Measurements from ENCODE around the gene C15orf40.

The C15orf40 gene

GRCh38 chr15:82995938-82996337 lies 15.5 kb downstream of the C15orf40 start:
- Histone ChIP-seq H3K27me3 (ENCODE audit: control insufficient read depth, insufficient read depth, low read length, poor library complexity, severe bottlenecking) (no peaks in the 10 kb centered on the region), H3K9me3 (ENCODE audit: control insufficient read depth, low read length) (no peaks in the 10 kb centered on the region), H3K36me3 (ENCODE audit: control insufficient read depth, insufficient read depth, low read length) (no peaks in the 10 kb centered on the region), H3K4me1 (ENCODE audit: control insufficient read depth, insufficient read depth, low read length) (no peaks in the 10 kb centered on the region), H3K27ac (ENCODE audit: insufficient read depth, low read depth, low read length, poor library complexity, severe bottlenecking) (no peak overlapping the region), H3K4me3 (ENCODE audit: insufficient read depth, low read depth, low read length) (no peak overlapping the region)
- 80 to 88% methylated on average over 3 of the region's 3 CpGs for WGBS, 2 experiments

- 90 to 92% methylated on average over 2 of the region's 2 CpGs for WGBS, 2 experiments
- Histone ChIP-seq H3K36me3 (ENCODE audit: control insufficient read depth, insufficient read depth, low read length) (no peaks in the 10 kb centered on the region), H3K4me1 (ENCODE audit: control insufficient read depth, insufficient read depth, low read length) (no peaks in the 10 kb centered on the region), H3K9me3 (ENCODE audit: control insufficient read depth, low read length) (no peaks in the 10 kb centered on the region), H3K4me3 (ENCODE audit: insufficient read depth, low read depth, low read length) (no peak overlapping the region), H3K27me3 (ENCODE audit: control insufficient read depth, insufficient read depth, low read length, poor library complexity, severe bottlenecking) (no peaks in the 10 kb centered on the region), H3K27ac (ENCODE audit: insufficient read depth, low read depth, low read length, poor library complexity, severe bottlenecking) (no peak overlapping the region)
These were observed 16.4 kb downstream of the C15orf40 start for GRCh38 chr15:82995076-82995475.

GRCh38 chr15:82993144-82993543 lies 18.3 kb downstream of the C15orf40 start:
- Histone ChIP-seq H3K27ac (ENCODE audit: insufficient read depth, low read depth, low read length, poor library complexity, severe bottlenecking) (no peak overlapping the region), H3K36me3 (ENCODE audit: control insufficient read depth, insufficient read depth, low read length) (peaks cover 9% of the 10 kb centered on the region), H3K4me3 (ENCODE audit: insufficient read depth, low read depth, low read length) (no peak overlapping the region), H3K27me3 (ENCODE audit: control insufficient read depth, insufficient read depth, low read length, poor library complexity, severe bottlenecking) (no peaks in the 10 kb centered on the region), H3K4me1 (ENCODE audit: control insufficient read depth, insufficient read depth, low read length) (no peaks in the 10 kb centered on the region), H3K9me3 (ENCODE audit: control insufficient read depth, low read length) (no peaks in the 10 kb centered on the region)
- WGBS, 2 experiments: 87 to 93% methylated on average over 4 of the region's 4 CpGs

GRCh38 chr15:82992436-82992998 lies 18.9 kb downstream of the C15orf40 start:
- Histone ChIP-seq H3K4me3 (ENCODE audit: insufficient read depth, low read depth, low read length) (no peak overlapping the region), H3K4me1 (ENCODE audit: control insufficient read depth, insufficient read depth, low read length) (no peaks in the 10 kb centered on the region), H3K9me3 (ENCODE audit: control insufficient read depth, low read length) (no peaks in the 10 kb centered on the region), H3K27ac (ENCODE audit: insufficient read depth, low read depth, low read length, poor library complexity, severe bottlenecking) (no peak overlapping the region), H3K27me3 (ENCODE audit: control insufficient read depth, insufficient read depth, low read length, poor library complexity, severe bottlenecking) (no peaks in the 10 kb centered on the region), H3K36me3 (ENCODE audit: control insufficient read depth, insufficient read depth, low read length) (peaks cover 9% of the 10 kb centered on the region)
- whole genome bisulfite sequencing, 2 experiments: 86 to 92% methylated on average over 3 of the region's 3 CpGs

- Histone ChIP-seq H3K27ac (ENCODE audit: insufficient read depth, low read depth, low read length, poor library complexity, severe bottlenecking) (peak overlapping the region; percentile 33), H3K4me3 (ENCODE audit: insufficient read depth, low read depth, low read length) (peak overlapping the region; percentile 97), H3K4me1 (ENCODE audit: control insufficient read depth, insufficient read depth, low read length) (peaks cover 4% of the 10 kb centered on the region), H3K36me3 (ENCODE audit: control insufficient read depth, insufficient read depth, low read length) (peaks cover 9% of the 10 kb centered on the region), H3K27me3 (ENCODE audit: control insufficient read depth, insufficient read depth, low read length, poor library complexity, severe bottlenecking) (no peaks in the 10 kb centered on the region), H3K9me3 (ENCODE audit: control insufficient read depth, low read length) (peaks cover 2% of the 10 kb centered on the region)
- WGBS, 2 experiments: 1 to 3% methylated on average over 11 to 12 of the region's 12 CpGs
These were observed 25.0 kb downstream of the C15orf40 start for GRCh38 chr15:82986442-82986780.

- WGBS, 2 experiments: 6 to 7% methylated on average over 45 of the region's 45 CpGs
- H3K27me3 ChIP-seq (ENCODE audit: control insufficient read depth, insufficient read depth, low read length, poor library complexity, severe bottlenecking): no peaks in the 10 kb centered on the region
- peaks cover 4% of the 10 kb centered on the region for H3K4me1 ChIP-seq (ENCODE audit: control insufficient read depth, insufficient read depth, low read length)
- H3K27ac ChIP-seq (ENCODE audit: insufficient read depth, low read depth, low read length, poor library complexity, severe bottlenecking): peak within 1 kb of the TSS; percentile 33
- H3K36me3 ChIP-seq (ENCODE audit: control insufficient read depth, insufficient read depth, low read length): peaks cover 9% of the 10 kb centered on the region
- H3K9me3 ChIP-seq (ENCODE audit: control insufficient read depth, low read length): peaks cover 2% of the 10 kb centered on the region
- H3K4me3 ChIP-seq (ENCODE audit: insufficient read depth, low read depth, low read length): peak within 1 kb of the TSS; percentile 97
These were observed 25.6 kb downstream of the C15orf40 start, which contains the start of gene RAMAC for GRCh38 chr15:82985688-82986441. TSS of gene RAMAC (plus strand) at chr15:82986210. CDS start at chr15:82989019, 2,809 bp downstream.

GRCh38 chr15:82980981-82981380 lies 30.5 kb downstream of the C15orf40 start:
- no peaks in the 10 kb centered on the region for H3K36me3 ChIP-seq (ENCODE audit: control insufficient read depth, insufficient read depth, low read length)
- H3K4me1 ChIP-seq (ENCODE audit: control insufficient read depth, insufficient read depth, low read length): no peaks in the 10 kb centered on the region
- no peaks in the 10 kb centered on the region for H3K27me3 ChIP-seq (ENCODE audit: control insufficient read depth, insufficient read depth, low read length, poor library complexity, severe bottlenecking)
- peaks cover 2% of the 10 kb centered on the region for H3K9me3 ChIP-seq (ENCODE audit: control insufficient read depth, low read length)
- H3K4me3 ChIP-seq (ENCODE audit: insufficient read depth, low read depth, low read length): no peak overlapping the region
- H3K27ac ChIP-seq (ENCODE audit: insufficient read depth, low read depth, low read length, poor library complexity, severe bottlenecking): no peak overlapping the region
- WGBS, 2 experiments: 71 to 79% methylated on average over 2 of the region's 2 CpGs

GRCh38 chr15:82979726-82980125 lies 31.7 kb downstream of the C15orf40 start:
- WGBS, 2 experiments: 95 to 98% methylated on average over 1 of the region's 1 CpG
- H3K9me3 ChIP-seq (ENCODE audit: control insufficient read depth, low read length): no peaks in the 10 kb centered on the region
- H3K27me3 ChIP-seq (ENCODE audit: control insufficient read depth, insufficient read depth, low read length, poor library complexity, severe bottlenecking): no peaks in the 10 kb centered on the region

GRCh38 chr15:82978438-82978837 lies 33.0 kb downstream of the C15orf40 start:
- WGBS, 2 experiments: 92 to 96% methylated on average over 5 of the region's 5 CpGs
- Histone ChIP-seq H3K27me3 (ENCODE audit: control insufficient read depth, insufficient read depth, low read length, poor library complexity, severe bottlenecking) (no peaks in the 10 kb centered on the region), H3K4me3 (ENCODE audit: insufficient read depth, low read depth, low read length) (no peak overlapping the region), H3K27ac (ENCODE audit: insufficient read depth, low read depth, low read length, poor library complexity, severe bottlenecking) (no peak overlapping the region), H3K4me1 (ENCODE audit: control insufficient read depth, insufficient read depth, low read length) (no peaks in the 10 kb centered on the region), H3K9me3 (ENCODE audit: control insufficient read depth, low read length) (no peaks in the 10 kb centered on the region), H3K36me3 (ENCODE audit: control insufficient read depth, insufficient read depth, low read length) (no peaks in the 10 kb centered on the region)

More at GRCh38 chr15:82979726-82980125, 31.7 kb downstream of the C15orf40 start:
- Histone ChIP-seq H3K36me3 (ENCODE audit: control insufficient read depth, insufficient read depth, low read length) (no peaks in the 10 kb centered on the region), H3K27ac (ENCODE audit: insufficient read depth, low read depth, low read length, poor library complexity, severe bottlenecking) (no peak overlapping the region), H3K4me1 (ENCODE audit: control insufficient read depth, insufficient read depth, low read length) (no peaks in the 10 kb centered on the region), H3K4me3 (ENCODE audit: insufficient read depth, low read depth, low read length) (no peak overlapping the region)

- Histone ChIP-seq H3K4me3 (ENCODE audit: insufficient read depth, low read depth, low read length) (no peak overlapping the region), H3K27ac (ENCODE audit: insufficient read depth, low read depth, low read length, poor library complexity, severe bottlenecking) (no peak overlapping the region), H3K4me1 (ENCODE audit: control insufficient read depth, insufficient read depth, low read length) (no peaks in the 10 kb centered on the region), H3K36me3 (ENCODE audit: control insufficient read depth, insufficient read depth, low read length) (no peaks in the 10 kb centered on the region), H3K27me3 (ENCODE audit: control insufficient read depth, insufficient read depth, low read length, poor library complexity, severe bottlenecking) (no peaks in the 10 kb centered on the region), H3K9me3 (ENCODE audit: control insufficient read depth, low read length) (no peaks in the 10 kb centered on the region)
- WGBS, 2 experiments: 84 to 100% methylated on average over 1 of the region's 1 CpG
These were observed 34.4 kb downstream of the C15orf40 start for GRCh38 chr15:82977076-82977475.

Measured in ectodermal cell (in vitro differentiated cells).